ENCODE results near the gene RASAL2. TPM values are rescaled to one million over a fixed set of nuclear protein-coding genes. Genes with fewer than 3 reads are reported as not detected.
A peak's percentile ranks its signal among the peaks of the same experiment; 100 is the strongest.

The RASAL2 gene
- total and polyA plus RNA-seq, 4 donors = 1.9 to 37.3 (median 22.2) TPM

DNA sequence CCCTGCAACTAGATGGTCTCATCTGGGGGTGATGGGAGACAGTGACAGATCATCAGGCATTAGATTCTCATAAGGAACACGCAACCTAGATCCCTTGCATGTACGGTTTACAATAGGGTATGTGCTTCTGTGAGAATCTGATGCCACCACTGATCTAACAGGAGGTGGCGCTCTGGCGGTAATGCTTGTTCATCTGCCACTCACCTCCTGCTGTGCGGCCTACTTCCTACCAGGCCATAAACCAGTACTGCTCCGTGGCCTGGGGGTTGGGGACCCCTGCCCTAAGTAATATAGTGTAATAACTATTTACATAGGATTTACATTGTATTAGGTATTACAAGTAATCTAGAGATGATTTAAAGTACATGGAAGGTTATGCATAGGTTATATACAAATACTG, 267.9 kb downstream of the RASAL2 start:
- Histone ChIP-seq H3K27ac (ENCODE audit: low read depth in 1 of 2, low read length in 2 of 2) (no peak overlapping the region), H3K4me1 (ENCODE audit: control insufficient read depth in 1 of 2, insufficient read depth in 2 of 2, low read length in 2 of 2) (no peaks in the 10 kb centered on the region), H3K9me3 (ENCODE audit: control insufficient read depth, low read length) (no peaks in the 10 kb centered on the region), H3K36me3 (ENCODE audit: control insufficient read depth in 1 of 2, insufficient read depth in 2 of 2, low read length in 1 of 2) (no peaks in the 10 kb centered on the region), H3K27me3 (ENCODE audit: control insufficient read depth in 1 of 2, insufficient read depth in 2 of 2, low read length in 1 of 2) (no peaks in the 10 kb centered on the region), H3K4me3 (ENCODE audit: low read length in 2 of 2) (no peak overlapping the region)
- WGBS, 2 donors = 98% methylated on average over 6 of the region's 6 CpGs
- DNase-seq = no peak
- intact Hi-C loops (cut with DNase I) = no loop called here
- ATAC-seq (ENCODE audit: low FRiP score) = no peak

DNA sequence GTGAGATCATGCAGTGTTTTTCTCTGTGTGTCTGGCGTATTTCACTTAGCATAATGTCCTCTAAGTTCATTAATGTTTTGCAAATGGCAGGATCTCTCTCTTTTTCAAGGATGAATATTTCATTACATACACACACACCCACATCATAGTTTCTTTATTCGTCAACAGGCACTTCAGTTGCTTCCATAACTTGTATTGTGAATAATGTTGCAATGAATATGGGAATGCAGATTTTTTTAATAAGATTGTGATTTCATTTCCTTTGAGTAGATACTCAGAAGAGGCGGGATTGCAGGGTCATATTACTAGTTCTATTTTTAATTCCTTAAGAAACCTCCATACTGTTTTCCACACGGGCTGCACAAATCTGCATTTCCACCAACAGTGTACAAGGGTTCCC, 268.8 kb downstream of the RASAL2 start:
- no peak for ATAC-seq (ENCODE audit: low FRiP score)
- Histone ChIP-seq H3K27ac (ENCODE audit: low read depth in 1 of 2, low read length in 2 of 2) (no peak overlapping the region), H3K9me3 (ENCODE audit: control insufficient read depth, low read length) (no peaks in the 10 kb centered on the region), H3K36me3 (ENCODE audit: control insufficient read depth in 1 of 2, insufficient read depth in 2 of 2, low read length in 1 of 2) (no peaks in the 10 kb centered on the region), H3K4me1 (ENCODE audit: control insufficient read depth in 1 of 2, insufficient read depth in 2 of 2, low read length in 2 of 2) (no peaks in the 10 kb centered on the region), H3K27me3 (ENCODE audit: control insufficient read depth in 1 of 2, insufficient read depth in 2 of 2, low read length in 1 of 2) (no peaks in the 10 kb centered on the region), H3K4me3 (ENCODE audit: low read length in 2 of 2) (no peak overlapping the region)
- no peak for DNase-seq
- intact Hi-C loops (cut with DNase I) = no loop called here
- WGBS, 2 donors = 81 to 87% methylated on average over 4 of the region's 4 CpGs

DNA sequence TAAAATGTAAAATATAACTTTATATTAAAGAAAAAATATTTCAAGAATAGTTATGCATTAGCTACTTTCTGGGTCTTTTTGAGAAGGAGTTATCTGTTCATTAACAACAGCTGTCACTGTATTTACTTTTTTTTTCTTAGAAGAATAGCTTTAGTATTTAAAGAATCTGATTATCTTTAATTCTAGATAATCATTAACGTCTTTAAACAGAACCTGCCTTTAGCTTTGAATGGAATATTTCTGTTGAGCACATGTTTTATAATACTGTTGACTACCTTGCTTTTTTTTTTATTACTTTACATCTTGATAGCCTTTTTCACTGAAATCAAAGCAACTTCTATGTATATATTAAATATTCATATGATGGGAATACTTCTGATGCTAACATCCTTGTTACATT, 270.9 kb downstream of the RASAL2 start:
- ATAC-seq (ENCODE audit: low FRiP score) = no peak
- intact Hi-C loops (cut with DNase I) = no loop called here
- no peak overlapping the region for H3K4me3 ChIP-seq (ENCODE audit: low read length in 2 of 2)
- H3K27me3 ChIP-seq (ENCODE audit: control insufficient read depth in 1 of 2, insufficient read depth in 2 of 2, low read length in 1 of 2) = no peaks in the 10 kb centered on the region
- no peak overlapping the region for H3K27ac ChIP-seq (ENCODE audit: low read depth in 1 of 2, low read length in 2 of 2)
- no peaks in the 10 kb centered on the region for H3K9me3 ChIP-seq (ENCODE audit: control insufficient read depth, low read length)
- H3K36me3 ChIP-seq (ENCODE audit: control insufficient read depth in 1 of 2, insufficient read depth in 2 of 2, low read length in 1 of 2) = no peaks in the 10 kb centered on the region
- no peak for DNase-seq
- 71 to 83% methylated on average over 1 of the region's 1 CpG for WGBS, 2 donors
- H3K4me1 ChIP-seq (ENCODE audit: control insufficient read depth in 1 of 2, insufficient read depth in 2 of 2, low read length in 2 of 2) = no peaks in the 10 kb centered on the region

DNA sequence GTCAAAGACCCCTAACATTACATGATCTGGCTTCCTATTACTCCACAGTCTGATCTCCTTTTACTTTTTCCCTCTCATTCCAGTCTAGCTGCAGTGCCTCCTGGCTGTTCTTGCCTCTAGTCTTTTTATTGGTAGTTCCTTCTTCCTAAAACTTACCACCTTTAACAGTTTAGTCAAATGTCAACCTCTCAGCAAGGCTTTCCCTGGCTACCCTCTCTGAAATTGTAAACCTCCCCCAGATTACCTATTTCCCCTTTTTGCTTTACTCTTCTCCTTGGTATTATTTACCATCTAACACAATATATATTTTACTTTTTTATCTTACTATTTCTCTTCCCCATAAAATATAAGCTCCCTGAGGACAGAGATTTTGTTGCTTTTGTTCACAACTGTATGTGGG, 273.2 kb downstream of the RASAL2 start:
- DNase-seq (no peak), ATAC-seq (ENCODE audit: low FRiP score) (no peak)
- H3K36me3 ChIP-seq (ENCODE audit: control insufficient read depth in 1 of 2, insufficient read depth in 2 of 2, low read length in 1 of 2) = no peaks in the 10 kb centered on the region
- peaks cover 0 to 3% of the 10 kb centered on the region in 2 donors for H3K4me1 ChIP-seq (ENCODE audit: control insufficient read depth in 1 of 2, insufficient read depth in 2 of 2, low read length in 2 of 2)
- H3K27ac ChIP-seq (ENCODE audit: low read depth in 1 of 2, low read length in 2 of 2) = no peak overlapping the region
- H3K9me3 ChIP-seq (ENCODE audit: control insufficient read depth, low read length) = no peaks in the 10 kb centered on the region
- no peak overlapping the region for H3K4me3 ChIP-seq (ENCODE audit: low read length in 2 of 2)
- no peaks in the 10 kb centered on the region for H3K27me3 ChIP-seq (ENCODE audit: control insufficient read depth in 1 of 2, insufficient read depth in 2 of 2, low read length in 1 of 2)
- intact Hi-C loops (cut with DNase I) = no loop called here

DNA sequence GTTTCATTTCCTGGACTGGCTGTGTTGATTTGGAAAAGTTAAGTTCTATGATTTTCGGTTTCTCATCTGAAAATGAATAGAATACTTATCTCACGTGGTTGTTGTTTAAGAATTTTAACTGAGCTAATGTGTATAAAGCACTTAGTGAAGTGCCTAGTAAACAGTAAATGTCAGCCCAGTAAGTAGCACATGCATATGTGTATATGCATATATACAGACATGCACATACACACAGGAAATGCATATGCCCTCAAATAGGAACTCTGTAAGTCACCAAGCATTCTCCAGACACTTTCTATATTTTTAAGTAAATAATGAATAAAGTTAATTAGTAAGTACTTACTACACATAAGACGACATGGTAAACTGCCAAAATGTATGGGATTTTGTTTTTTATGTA, 274.3 kb downstream of the RASAL2 start:
- Histone ChIP-seq H3K27ac (ENCODE audit: low read depth in 1 of 2, low read length in 2 of 2) (no peak overlapping the region), H3K27me3 (ENCODE audit: control insufficient read depth in 1 of 2, insufficient read depth in 2 of 2, low read length in 1 of 2) (no peaks in the 10 kb centered on the region), H3K4me1 (ENCODE audit: control insufficient read depth in 1 of 2, insufficient read depth in 2 of 2, low read length in 2 of 2) (peaks cover 0 to 4% of the 10 kb centered on the region in 2 donors), H3K36me3 (ENCODE audit: control insufficient read depth in 1 of 2, insufficient read depth in 2 of 2, low read length in 1 of 2) (no peaks in the 10 kb centered on the region), H3K4me3 (ENCODE audit: low read length in 2 of 2) (no peak overlapping the region), H3K9me3 (ENCODE audit: control insufficient read depth, low read length) (no peaks in the 10 kb centered on the region)
- intact Hi-C loops (cut with DNase I) = no loop called here
- DNase-seq (no peak), ATAC-seq (ENCODE audit: low FRiP score) (no peak)
- 82 to 92% methylated on average over 3 of the region's 3 CpGs for WGBS, 2 donors

DNA sequence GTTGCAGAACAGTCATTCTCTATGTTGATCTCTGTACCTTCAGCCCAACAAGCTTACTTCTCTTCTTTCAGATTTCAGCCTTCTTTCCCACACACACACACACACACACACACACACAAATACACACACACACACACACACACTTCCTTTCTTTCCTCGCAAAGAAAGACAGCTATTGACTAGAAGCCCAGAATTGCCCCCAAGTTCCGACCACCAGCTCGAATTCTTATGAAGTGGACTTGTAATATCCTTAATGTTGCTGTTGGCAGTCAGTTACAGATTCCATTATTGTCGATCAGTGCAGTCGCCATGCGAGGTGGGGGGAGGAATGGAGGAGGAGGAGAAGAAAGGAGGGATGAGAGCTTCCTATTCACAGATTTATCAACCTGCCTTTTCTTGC, 277.3 kb downstream of the RASAL2 start:
- Histone ChIP-seq H3K4me1 (ENCODE audit: control insufficient read depth in 1 of 2, insufficient read depth in 2 of 2, low read length in 2 of 2) (peaks cover 0 to 4% of the 10 kb centered on the region in 2 donors), H3K4me3 (ENCODE audit: low read length in 2 of 2) (peak overlapping the region in 1 of 2 donors; percentile 46), H3K27ac (ENCODE audit: low read depth in 1 of 2, low read length in 2 of 2) (no peak overlapping the region), H3K27me3 (ENCODE audit: control insufficient read depth in 1 of 2, insufficient read depth in 2 of 2, low read length in 1 of 2) (no peaks in the 10 kb centered on the region), H3K36me3 (ENCODE audit: control insufficient read depth in 1 of 2, insufficient read depth in 2 of 2, low read length in 1 of 2) (no peaks in the 10 kb centered on the region), H3K9me3 (ENCODE audit: control insufficient read depth, low read length) (no peaks in the 10 kb centered on the region)
- WGBS, 2 donors = 0 to 1% methylated on average over 6 of the region's 6 CpGs
- no peak for DNase-seq
- peak; percentile 50 for ATAC-seq (ENCODE audit: low FRiP score)
- intact Hi-C loops (cut with DNase I) = no loop called here

DNA sequence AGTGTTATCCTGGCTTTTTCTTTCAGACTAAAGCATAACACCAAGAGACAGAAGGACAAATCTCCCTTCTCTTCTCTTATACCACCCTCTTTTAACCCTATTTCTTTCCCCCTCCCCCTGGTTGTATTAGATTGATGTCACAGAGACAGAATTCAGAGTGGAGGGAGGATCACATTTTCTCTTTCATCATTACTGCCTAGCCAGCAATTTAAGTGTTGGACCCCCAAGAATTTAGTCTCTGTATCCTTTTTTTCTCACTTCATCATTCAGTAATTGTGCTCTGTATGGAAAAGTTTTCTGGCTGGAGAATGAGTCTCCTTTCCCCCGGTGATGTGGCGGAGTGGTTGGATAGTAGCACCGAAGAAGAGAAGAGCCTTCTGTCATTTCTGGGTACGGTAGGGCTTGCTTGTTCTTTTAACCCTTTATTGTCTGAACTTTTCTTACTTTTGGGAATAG, 278.1 kb downstream of the RASAL2 start:
- ATAC-seq (ENCODE audit: low FRiP score) (no peak), DNase-seq (no peak)
- Histone ChIP-seq H3K4me3 (ENCODE audit: low read length in 2 of 2) (peak overlapping the region in 1 of 2 donors; percentile 46), H3K36me3 (ENCODE audit: control insufficient read depth in 1 of 2, insufficient read depth in 2 of 2, low read length in 1 of 2) (no peaks in the 10 kb centered on the region), H3K27me3 (ENCODE audit: control insufficient read depth in 1 of 2, insufficient read depth in 2 of 2, low read length in 1 of 2) (no peaks in the 10 kb centered on the region), H3K4me1 (ENCODE audit: control insufficient read depth in 1 of 2, insufficient read depth in 2 of 2, low read length in 2 of 2) (peaks cover 0 to 4% of the 10 kb centered on the region in 2 donors), H3K27ac (ENCODE audit: low read depth in 1 of 2, low read length in 2 of 2) (no peak overlapping the region), H3K9me3 (ENCODE audit: control insufficient read depth, low read length) (no peaks in the 10 kb centered on the region)
- intact Hi-C loops (cut with DNase I) = no loop called here
- WGBS, 2 donors = 6 to 10% methylated on average over 4 of the region's 4 CpGs

DNA sequence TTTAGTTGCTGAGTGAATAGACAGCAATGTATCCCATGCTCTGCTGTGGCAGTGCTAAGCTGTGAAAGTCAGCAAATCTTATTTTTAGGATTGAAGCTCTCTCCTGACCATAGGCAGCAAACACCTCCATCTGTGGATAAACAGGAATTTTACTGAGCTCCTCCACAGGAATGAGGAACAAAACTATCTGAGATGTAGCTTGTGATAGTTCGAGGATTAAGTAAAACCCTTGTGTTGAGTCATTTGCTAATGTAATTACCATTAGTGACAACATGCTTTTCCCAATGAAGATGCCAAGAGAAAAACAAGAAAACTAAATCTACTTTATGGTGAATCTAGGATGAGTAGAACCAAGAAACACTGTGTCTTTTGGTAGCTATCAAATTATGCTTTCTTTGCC, 280.1 kb downstream of the RASAL2 start:
- intact Hi-C loops (cut with DNase I) = no loop called here
- H3K36me3 ChIP-seq (ENCODE audit: control insufficient read depth in 1 of 2, insufficient read depth in 2 of 2, low read length in 1 of 2) = no peaks in the 10 kb centered on the region
- no peak overlapping the region for H3K4me3 ChIP-seq (ENCODE audit: low read length in 2 of 2)
- no peak for ATAC-seq (ENCODE audit: low FRiP score)
- DNase-seq = no peak
- WGBS, 2 donors = 91 to 92% methylated on average over 1 of the region's 1 CpG
- H3K4me1 ChIP-seq (ENCODE audit: control insufficient read depth in 1 of 2, insufficient read depth in 2 of 2, low read length in 2 of 2) = peaks cover 0 to 4% of the 10 kb centered on the region in 2 donors
- H3K27me3 ChIP-seq (ENCODE audit: control insufficient read depth in 1 of 2, insufficient read depth in 2 of 2, low read length in 1 of 2) = no peaks in the 10 kb centered on the region
- no peak overlapping the region for H3K27ac ChIP-seq (ENCODE audit: low read depth in 1 of 2, low read length in 2 of 2)
- no peaks in the 10 kb centered on the region for H3K9me3 ChIP-seq (ENCODE audit: control insufficient read depth, low read length)

DNA sequence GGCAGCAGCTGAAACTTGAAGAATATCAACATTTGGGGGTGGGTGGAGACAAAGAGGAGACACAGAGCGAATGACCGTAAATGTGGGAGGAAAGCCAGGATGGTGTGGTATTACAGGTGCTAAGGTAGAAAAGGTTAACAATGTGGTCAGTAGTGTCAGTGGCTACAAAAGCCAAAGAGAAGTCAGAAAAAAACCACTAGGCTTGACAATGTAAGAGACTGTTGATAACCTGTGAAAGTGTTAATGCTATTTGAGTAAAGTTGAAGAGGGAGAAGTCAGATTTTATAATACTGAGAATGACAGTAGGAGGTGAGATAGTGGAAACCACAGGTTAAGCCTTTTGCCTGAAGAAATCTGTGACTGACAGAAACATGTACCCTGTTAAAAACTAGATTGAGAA, 282.1 kb downstream of the RASAL2 start:
- 94 to 95% methylated on average over 2 of the region's 2 CpGs for WGBS, 2 donors

More for the DNA sequence above, 282.1 kb downstream of the RASAL2 start:
- DNase-seq (no peak), ATAC-seq (ENCODE audit: low FRiP score) (no peak)
- intact Hi-C loops (cut with DNase I) = no loop called here
- Histone ChIP-seq H3K4me1 (ENCODE audit: control insufficient read depth in 1 of 2, insufficient read depth in 2 of 2, low read length in 2 of 2) (peaks cover 0 to 4% of the 10 kb centered on the region in 2 donors), H3K9me3 (ENCODE audit: control insufficient read depth, low read length) (no peaks in the 10 kb centered on the region), H3K27ac (ENCODE audit: low read depth in 1 of 2, low read length in 2 of 2) (no peak overlapping the region), H3K27me3 (ENCODE audit: control insufficient read depth in 1 of 2, insufficient read depth in 2 of 2, low read length in 1 of 2) (no peaks in the 10 kb centered on the region), H3K36me3 (ENCODE audit: control insufficient read depth in 1 of 2, insufficient read depth in 2 of 2, low read length in 1 of 2) (no peaks in the 10 kb centered on the region), H3K4me3 (ENCODE audit: low read length in 2 of 2) (no peak overlapping the region)
